ENCODE measurements around the gene UNC13A. TPM values are rescaled to one million over a fixed set of nuclear protein-coding genes. Genes with fewer than 3 reads are reported as not detected.
"Not testable (repeated sequence)": the region's sequence is repeated elsewhere in the genome, so short reads cannot be mapped to it uniquely, and the experiment has no call there.

Gene UNC13A
- polyA plus RNA-seq, 1 experiment = 2.2 TPM

- TF ChIP-seq, protein P1, sequence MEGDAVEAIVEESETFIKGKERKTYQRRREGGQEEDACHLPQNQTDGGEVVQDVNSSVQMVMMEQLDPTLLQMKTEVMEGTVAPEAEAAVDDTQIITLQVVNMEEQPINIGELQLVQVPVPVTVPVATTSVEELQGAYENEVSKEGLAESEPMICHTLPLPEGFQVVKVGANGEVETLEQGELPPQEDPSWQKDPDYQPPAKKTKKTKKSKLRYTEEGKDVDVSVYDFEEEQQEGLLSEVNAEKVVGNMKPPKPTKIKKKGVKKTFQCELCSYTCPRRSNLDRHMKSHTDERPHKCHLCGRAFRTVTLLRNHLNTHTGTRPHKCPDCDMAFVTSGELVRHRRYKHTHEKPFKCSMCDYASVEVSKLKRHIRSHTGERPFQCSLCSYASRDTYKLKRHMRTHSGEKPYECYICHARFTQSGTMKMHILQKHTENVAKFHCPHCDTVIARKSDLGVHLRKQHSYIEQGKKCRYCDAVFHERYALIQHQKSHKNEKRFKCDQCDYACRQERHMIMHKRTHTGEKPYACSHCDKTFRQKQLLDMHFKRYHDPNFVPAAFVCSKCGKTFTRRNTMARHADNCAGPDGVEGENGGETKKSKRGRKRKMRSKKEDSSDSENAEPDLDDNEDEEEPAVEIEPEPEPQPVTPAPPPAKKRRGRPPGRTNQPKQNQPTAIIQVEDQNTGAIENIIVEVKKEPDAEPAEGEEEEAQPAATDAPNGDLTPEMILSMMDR (IDR thresholded peaks at IDR 0.05; ENCODE audit: insufficient read depth, low read depth, low read length) = no peak
- ChIA-PET POLR2A (interaction anchor here (0.6 to 1.1 kb wide), 2 partner anchors 20 to 42 kb away, joined by 3 to 9 read pairs; partner anchors contain the start of gene PGLS), CTCF (interaction anchor here (0.8 to 1.8 kb wide), 5 partner anchors 11 to 133 kb away, joined by 3 to 6 read pairs (median 3); partner anchors contain the start of gene MVB12A)
- no peak overlapping the region for H3K4me3 ChIP-seq (ENCODE audit: low read depth, low read length)
- H3K27me3 ChIP-seq (ENCODE audit: control insufficient read depth, insufficient read depth, low read length) = no peaks in the 10 kb centered on the region
- H3K36me3 ChIP-seq (ENCODE audit: control insufficient read depth, insufficient read depth, low read length) = no peaks in the 10 kb centered on the region
- DNase-seq (ENCODE audit: low read depth) = peak; percentile 76
Observed at GRCh38 chr19:17553256-17553655, 134.9 kb downstream of the UNC13A start.

DNA sequence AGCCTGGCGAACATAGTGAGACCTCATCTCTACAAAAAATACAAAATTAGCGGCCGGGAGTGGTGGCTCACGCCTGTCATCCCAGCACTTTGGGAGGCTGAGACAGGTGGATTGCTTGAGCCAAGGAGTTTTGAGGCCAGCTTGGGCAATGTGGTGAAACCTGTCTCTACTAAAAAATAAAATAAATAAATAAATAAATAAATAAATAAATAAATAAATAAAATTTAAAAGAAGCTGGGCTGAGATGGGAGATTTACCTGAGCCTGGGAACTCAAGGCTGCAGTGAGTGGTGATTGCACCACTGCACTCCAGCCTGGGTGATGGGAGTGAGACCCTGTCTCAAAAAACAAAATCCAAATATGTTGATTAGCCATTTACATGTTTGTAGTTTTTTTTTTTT, 135.4 kb downstream of the UNC13A start:
- CTCF ChIA-PET = interaction anchor here (0.8 to 1.8 kb wide), 5 partner anchors 13 to 133 kb away, joined by 3 to 6 read pairs (median 3); partner anchors contain the start of gene MVB12A
- not testable (repeated sequence) for H3K4me3 ChIP-seq (ENCODE audit: low read depth, low read length)

More for the DNA sequence above, 135.4 kb downstream of the UNC13A start:
- POLR2A ChIA-PET = interaction anchor here (0.7 to 1.1 kb wide), 2 partner anchors 21 to 95 kb away, joined by 3 read pairs; no protein-coding TSS in a partner anchor
- not testable (repeated sequence) for DNase-seq (ENCODE audit: low read depth); H3K36me3 ChIP-seq (ENCODE audit: control insufficient read depth, insufficient read depth, low read length); H3K27me3 ChIP-seq (ENCODE audit: control insufficient read depth, insufficient read depth, low read length)

Other genes with a start within 250 kb of the UNC13A start
- 0.09 and 0.11 TPM in 2 replicates for gene TMEM221, start 239.7 kb downstream of the UNC13A start, polyA plus RNA-seq (2011; rRNA removed)
- gene NXNL1, start 227.4 kb downstream of the UNC13A start, polyA plus RNA-seq (2011; rRNA removed) = not detected in 2 replicates
- 12.0 and 18.8 TPM in 2 replicates for gene SLC27A1, start 217.8 kb downstream of the UNC13A start, polyA plus RNA-seq (2011; rRNA removed)
- 73.4 and 89.2 TPM in 2 replicates for gene PGLS, start 176.7 kb downstream of the UNC13A start, polyA plus RNA-seq (2011; rRNA removed)
- 124 and 158 TPM in 2 replicates for gene COLGALT1, start 132.7 kb downstream of the UNC13A start, polyA plus RNA-seq (2011; rRNA removed)
- 6.1 and 20.4 TPM in 2 replicates for gene MAP1S, start 31.1 kb upstream of the UNC13A start, polyA plus RNA-seq (2011; rRNA removed)
- 0.47 and 0.48 TPM in 2 replicates for gene FCHO1, start 63.1 kb upstream of the UNC13A start, polyA plus RNA-seq (2011; rRNA removed)
- not detected in 2 replicates for gene B3GNT3, start 106.8 kb upstream of the UNC13A start, polyA plus RNA-seq (2011; rRNA removed)
- gene INSL3, start 133.2 kb upstream of the UNC13A start, polyA plus RNA-seq (2011; rRNA removed) = 0.18 TPM in 1 of 2 replicates, not detected in the other
- 3.3 and 6.1 TPM in 2 replicates for gene JAK3, start 159.6 kb upstream of the UNC13A start, polyA plus RNA-seq (2011; rRNA removed)
- 1,501 and 2,264 TPM in 2 replicates for gene RPL18A, start 171.6 kb upstream of the UNC13A start, polyA plus RNA-seq (2011; rRNA removed)
- gene SLC5A5, start 183.6 kb upstream of the UNC13A start, polyA plus RNA-seq (2011; rRNA removed) = not detected in 2 replicates
- 37.6 and 40.8 TPM in 2 replicates for gene CCDC124, start 244.7 kb upstream of the UNC13A start, polyA plus RNA-seq (2011; rRNA removed)